Neutrophil (primary cell): Measurements from ENCODE around the gene SCAI.
"Not testable (repeated sequence)": the region's sequence is repeated elsewhere in the genome, so short reads cannot be mapped to it uniquely, and the experiment has no call there.

Source experiments
- H3K27ac ChIP-seq: fragments of 200-600 bp; sonication (generic); 2 replicates; pipeline ENCODE4 v1.5.1; 2016; ENCODE audit warnings: mild to moderate bottlenecking, moderate library complexity
- H3K27me3 ChIP-seq: fragments of 200-600 bp; sonication (generic); 2 replicates; pipeline ENCODE4 v1.6.0; 2016; ENCODE audit warnings: mild to moderate bottlenecking
- H3K36me3 ChIP-seq: fragments of 200-600 bp; sonication (generic); 2 replicates; pipeline ENCODE4 v1.5.1; 2017
- H3K4me1 ChIP-seq, 2 experiments: fragments of 200-600 bp in 1 of 2; sonication (generic) in 1 of 2; 1 replicate in 1 of 2; 2 replicates in 1 of 2; pipeline versions ENCODE4 v1.5.1 to v1.6.1; 2013 to 2016; ENCODE audit warnings: low read depth in 1 of 2, low read length in 1 of 2, mild to moderate bottlenecking in 1 of 2, moderate library complexity in 1 of 2; ENCODE audit not compliant: control insufficient read depth in 1 of 2, insufficient read depth in 1 of 2
- H3K4me3 ChIP-seq, 2 experiments: fragments of 200-600 bp in 1 of 2; sonication (generic) in 1 of 2; 1 replicate in 1 of 2; 2 replicates in 1 of 2; pipeline ENCODE4 v1.5.1; 2013 to 2016; ENCODE audit warnings: low read depth in 1 of 2, low read length in 1 of 2, mild to moderate bottlenecking in 1 of 2, moderate library complexity in 1 of 2
- H3K9me3 ChIP-seq: fragments of 200-600 bp; sonication (generic); 2 replicates; pipeline ENCODE4 v1.5.1; 2016
- CTCF ChIP-seq: fragments of 200-600 bp; sonication (generic); IDR thresholded peaks from 2 replicates; pipeline ENCODE4 v1.5.1; 2016; ENCODE audit warnings: antibody characterized with exemption

SCAI gene

GRCh38 chr9:125085703-125086477 is 57.4 kb downstream of the SCAI start:
- Histone ChIP-seq H3K4me3 (no peak overlapping the region), H3K27ac (no peak overlapping the region), H3K27me3 (no peaks in the 10 kb centered on the region), H3K36me3 (no peaks in the 10 kb centered on the region), H3K9me3 (peaks cover 11% of the 10 kb centered on the region), H3K4me1 (no peaks in the 10 kb centered on the region)
- TF ChIP-seq CTCF, result no peak

- not testable (repeated sequence) for H3K27me3 ChIP-seq, H3K4me1 ChIP-seq, H3K27ac ChIP-seq, H3K36me3 ChIP-seq, H3K4me3 ChIP-seq
- peaks cover 12% of the 10 kb centered on the region for H3K9me3 ChIP-seq
Measured at GRCh38 chr9:125082197-125082596, 61.1 kb downstream of the SCAI start.

GRCh38 chr9:125080797-125081196 is 62.5 kb downstream of the SCAI start:
- not testable (repeated sequence) for H3K4me1 ChIP-seq, H3K27ac ChIP-seq, H3K4me3 ChIP-seq, H3K27me3 ChIP-seq, H3K36me3 ChIP-seq
- H3K9me3 ChIP-seq, result peaks cover 12% of the 10 kb centered on the region

GRCh38 chr9:125079931-125080330 is 63.4 kb downstream of the SCAI start:
- no peaks in the 10 kb centered on the region for H3K36me3 ChIP-seq
- TF ChIP-seq CTCF, result no peak
- H3K27ac ChIP-seq, result no peak overlapping the region
- no peaks in the 10 kb centered on the region for H3K27me3 ChIP-seq
- H3K4me3 ChIP-seq, result no peak overlapping the region
- peaks cover 12% of the 10 kb centered on the region for H3K9me3 ChIP-seq
- H3K4me1 ChIP-seq, result no peaks in the 10 kb centered on the region

- TF ChIP-seq CTCF, result no peak
- Histone ChIP-seq H3K9me3 (peaks cover 2% of the 10 kb centered on the region), H3K4me3 (no peak overlapping the region), H3K36me3 (no peaks in the 10 kb centered on the region), H3K4me1 (no peaks in the 10 kb centered on the region), H3K27me3 (no peaks in the 10 kb centered on the region), H3K27ac (no peak overlapping the region)
Measured at GRCh38 chr9:125075997-125076396, 67.3 kb downstream of the SCAI start.

GRCh38 chr9:125074976-125075375 is 68.4 kb downstream of the SCAI start:
- H3K36me3 ChIP-seq, result no peaks in the 10 kb centered on the region

More at GRCh38 chr9:125074976-125075375, 68.4 kb downstream of the SCAI start:
- TF ChIP-seq CTCF, result no peak
- no peaks in the 10 kb centered on the region for H3K27me3 ChIP-seq
- H3K4me1 ChIP-seq, result no peaks in the 10 kb centered on the region
- H3K4me3 ChIP-seq, result no peak overlapping the region
- H3K9me3 ChIP-seq, result no peaks in the 10 kb centered on the region
- H3K27ac ChIP-seq, result no peak overlapping the region
